ENCODE results near the gene NELL1.

The NELL1 gene

GRCh38 chr11:20991471-20991870 lies 322.1 kb downstream of the NELL1 start:
- DNase-seq: no peak

- no peak for DNase-seq
Observed at GRCh38 chr11:21007297-21007696, 337.9 kb downstream of the NELL1 start.

DNA sequence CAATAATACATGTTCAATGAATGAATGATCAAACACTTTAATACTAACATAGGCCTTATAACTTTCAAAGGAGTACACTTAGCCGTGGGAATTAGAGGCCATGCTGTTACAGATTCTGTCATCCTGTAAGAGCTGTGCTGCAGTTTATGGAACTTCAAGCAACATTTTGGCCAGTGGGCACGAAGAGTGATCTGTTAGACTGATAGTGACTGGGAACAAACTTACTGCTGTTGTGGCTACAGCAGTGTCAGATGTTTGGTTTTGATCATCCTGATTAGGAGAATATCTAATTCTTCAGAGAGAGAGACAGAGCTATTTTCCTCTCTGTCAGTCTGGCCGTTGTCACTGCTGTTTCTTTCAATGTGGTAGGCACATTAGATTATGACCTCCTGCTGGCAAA lies 348.9 kb downstream of the NELL1 start:
- DNase-seq: no peak

GRCh38 chr11:21026685-21027084 lies 357.3 kb downstream of the NELL1 start:
- DNase-seq: no peak

DNA sequence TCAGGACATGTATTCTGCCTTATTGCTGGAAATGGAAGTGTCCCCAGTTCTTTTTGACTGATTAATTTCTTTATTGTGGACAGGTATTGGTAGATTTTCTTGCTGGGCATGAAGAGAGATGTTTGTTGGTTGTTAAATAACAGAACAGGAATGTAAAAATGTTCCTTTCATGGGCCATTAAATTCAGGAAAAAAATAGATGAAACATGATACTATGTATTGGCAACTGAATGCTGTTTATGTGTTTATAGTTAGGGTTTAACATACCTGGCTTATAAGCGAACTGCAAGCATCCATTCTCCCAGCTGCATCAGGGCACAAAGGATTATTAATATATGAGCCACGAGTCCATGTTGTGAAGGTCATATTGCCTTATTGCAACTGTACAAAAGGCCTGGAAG lies 368.5 kb downstream of the NELL1 start:
- no peak for DNase-seq

DNA sequence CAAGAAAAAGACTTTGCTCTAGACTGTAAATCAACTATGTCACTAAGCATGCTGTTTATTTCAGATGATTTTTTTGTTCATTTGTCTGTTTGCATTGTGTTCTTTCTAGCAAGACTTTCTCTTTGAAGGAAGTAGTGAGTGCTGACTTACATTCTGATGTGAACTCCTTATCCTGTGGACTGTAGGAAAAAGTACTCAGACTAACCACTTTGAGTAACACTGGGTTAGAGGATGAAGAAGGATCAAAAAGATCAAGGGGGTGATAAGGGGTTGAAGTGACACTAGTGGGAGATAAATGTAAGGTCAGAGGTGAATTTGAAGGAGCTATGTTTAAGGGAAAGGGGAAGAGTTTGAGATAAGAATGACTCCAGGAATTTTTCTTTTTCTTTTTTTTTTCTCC lies 369.4 kb downstream of the NELL1 start:
- no peak for DNase-seq

- DNase-seq: no peak
Observed at GRCh38 chr11:21040630-21041029, 371.2 kb downstream of the NELL1 start.

GRCh38 chr11:21048626-21049025 lies 379.2 kb downstream of the NELL1 start:
- no peak for DNase-seq

DNA sequence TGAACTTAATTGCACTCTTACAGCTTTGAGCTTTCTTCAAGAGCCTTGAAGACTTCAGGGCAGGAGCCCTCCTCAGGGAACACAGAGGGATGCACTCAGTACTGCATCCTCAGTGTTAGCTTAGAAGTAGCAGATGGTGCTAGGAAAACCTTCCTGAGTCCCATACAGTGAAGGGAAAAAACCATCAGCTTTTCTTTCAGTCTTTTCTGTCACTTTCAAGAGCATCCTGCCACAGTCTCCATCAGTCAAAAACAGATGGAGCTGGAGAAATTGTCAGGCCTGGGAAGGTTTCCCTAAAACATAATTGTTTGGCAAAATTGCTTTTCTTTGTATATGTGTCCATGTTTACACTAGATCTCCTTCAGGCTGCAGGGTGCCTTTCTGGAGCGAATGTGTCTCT lies 384.1 kb downstream of the NELL1 start:
- DNase-seq: no peak

DNA sequence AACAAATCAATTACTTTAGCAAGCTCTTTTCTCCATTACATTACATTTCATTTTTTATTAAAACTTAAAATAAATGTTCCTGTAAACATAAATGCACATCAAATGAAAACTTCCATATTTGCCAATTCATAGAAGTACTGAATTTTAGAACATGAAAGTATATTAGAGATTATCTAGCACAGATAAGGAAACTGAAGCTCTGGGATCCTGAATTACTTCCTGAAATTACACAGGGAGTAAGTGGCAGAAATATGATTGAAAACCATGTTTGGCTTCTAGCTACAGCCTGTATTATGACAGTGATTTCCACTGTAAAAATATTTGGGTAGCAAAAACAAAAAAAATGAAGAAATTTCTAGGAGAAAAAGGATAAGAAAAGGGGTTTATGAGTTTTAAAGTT lies 387.3 kb downstream of the NELL1 start:
- no peak for DNase-seq

- DNase-seq: no peak
Observed at GRCh38 chr11:21059879-21060278, 390.5 kb downstream of the NELL1 start.

- no peak for DNase-seq
Observed at GRCh38 chr11:21066030-21066429, 396.6 kb downstream of the NELL1 start.

- no peak for DNase-seq
Observed at GRCh38 chr11:21068886-21069285, 399.5 kb downstream of the NELL1 start.

DNA sequence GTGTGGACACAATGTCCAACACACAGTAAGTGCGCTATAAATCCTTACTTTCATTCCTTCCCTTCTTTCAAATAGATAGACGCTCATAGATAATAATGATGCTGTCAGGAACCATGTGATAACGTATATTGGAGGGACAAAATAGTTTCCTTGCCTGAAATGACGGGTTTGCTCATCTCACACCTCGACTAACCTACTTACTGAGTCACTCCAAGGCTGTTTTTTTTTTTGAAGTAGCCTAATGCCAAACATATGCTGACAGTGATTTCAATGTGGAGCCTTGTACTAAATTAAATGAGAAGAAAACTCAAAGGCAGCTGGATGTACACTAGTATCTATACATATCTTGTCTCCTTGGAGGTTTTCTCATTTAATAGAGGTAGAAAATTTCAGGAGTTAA lies 400.5 kb downstream of the NELL1 start:
- DNase-seq: no peak

DNA sequence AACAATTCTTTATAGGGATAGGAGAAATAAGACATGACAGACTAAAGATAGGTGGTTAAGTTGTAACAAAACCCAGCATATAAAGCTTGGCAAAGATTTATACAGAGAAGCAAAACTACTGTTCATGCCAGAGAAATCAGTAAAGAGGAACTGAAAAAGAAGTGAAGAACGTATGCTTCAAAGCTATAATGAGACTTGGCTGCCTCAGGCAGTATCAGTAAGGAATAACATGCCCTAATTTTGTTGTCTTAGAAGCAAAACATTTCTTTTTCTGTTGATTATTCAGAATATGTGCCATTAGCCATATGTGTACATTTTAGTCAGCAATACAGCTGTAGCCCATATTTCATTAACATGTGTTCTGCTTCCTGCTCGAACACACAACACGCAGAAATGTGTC lies 403.2 kb downstream of the NELL1 start:
- DNase-seq: no peak

DNA sequence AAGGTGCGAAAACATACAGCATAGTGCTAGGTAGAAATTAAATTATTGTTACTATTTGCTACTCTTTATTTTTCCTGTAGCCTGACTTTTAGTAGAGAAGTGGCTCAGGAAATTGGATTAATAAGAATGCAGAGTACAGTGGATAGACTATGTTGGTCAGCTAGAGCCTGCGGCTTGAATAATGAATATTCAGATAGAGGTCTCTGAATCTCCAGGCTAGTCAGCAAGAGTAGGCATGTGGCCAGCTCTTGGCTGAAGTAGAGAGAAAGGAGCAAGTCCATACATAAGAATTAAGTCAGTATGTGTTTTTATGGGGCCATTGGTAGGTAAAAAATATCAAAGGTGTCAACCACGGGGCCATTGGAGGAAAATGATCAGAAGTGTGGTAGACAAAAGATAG lies 413.5 kb downstream of the NELL1 start:
- DNase-seq: no peak

DNA sequence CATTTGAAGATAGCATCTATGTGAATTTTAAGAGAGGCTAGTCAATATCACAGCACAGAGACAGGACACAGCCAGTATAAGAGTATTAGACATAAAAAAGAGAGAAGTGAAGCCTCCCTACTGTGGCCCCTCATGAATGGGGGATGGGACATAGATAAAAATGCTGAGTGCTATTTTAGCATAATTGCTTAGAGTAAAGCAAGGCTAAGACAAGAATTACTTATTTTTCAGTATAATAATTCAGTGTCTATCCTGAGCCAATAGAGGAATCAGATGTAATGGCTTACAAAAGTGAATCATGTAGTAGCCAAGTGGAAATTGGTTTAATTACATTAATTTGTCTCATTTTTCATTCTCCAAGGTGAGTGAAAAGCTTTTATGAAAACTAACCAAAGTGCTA lies 419.5 kb downstream of the NELL1 start:
- no peak for DNase-seq

DNA sequence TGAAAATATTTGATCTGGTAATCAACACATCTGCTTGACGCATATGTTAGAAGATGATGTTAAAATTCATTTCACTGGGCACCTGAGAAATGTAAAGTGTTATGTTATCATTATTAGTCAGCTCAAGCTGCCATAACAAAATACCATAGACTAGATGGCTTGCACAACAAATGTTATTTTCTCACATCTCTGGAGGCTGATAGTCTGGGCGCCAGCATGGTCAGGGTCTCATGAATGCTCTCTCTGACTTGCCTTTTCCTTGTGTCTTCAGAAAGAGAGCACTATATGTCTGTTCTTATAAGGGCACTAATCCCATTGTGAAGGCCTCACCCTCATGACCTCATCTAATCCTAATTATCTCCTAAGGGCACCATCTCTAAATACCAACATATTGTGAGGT lies 435.3 kb downstream of the NELL1 start:
- no peak for DNase-seq

GRCh38 chr11:21105196-21105917 lies 436.0 kb downstream of the NELL1 start:
- DNase-seq: no peak

GRCh38 chr11:21109341-21109740 lies 440.0 kb downstream of the NELL1 start:
- DNase-seq: no peak

DNA sequence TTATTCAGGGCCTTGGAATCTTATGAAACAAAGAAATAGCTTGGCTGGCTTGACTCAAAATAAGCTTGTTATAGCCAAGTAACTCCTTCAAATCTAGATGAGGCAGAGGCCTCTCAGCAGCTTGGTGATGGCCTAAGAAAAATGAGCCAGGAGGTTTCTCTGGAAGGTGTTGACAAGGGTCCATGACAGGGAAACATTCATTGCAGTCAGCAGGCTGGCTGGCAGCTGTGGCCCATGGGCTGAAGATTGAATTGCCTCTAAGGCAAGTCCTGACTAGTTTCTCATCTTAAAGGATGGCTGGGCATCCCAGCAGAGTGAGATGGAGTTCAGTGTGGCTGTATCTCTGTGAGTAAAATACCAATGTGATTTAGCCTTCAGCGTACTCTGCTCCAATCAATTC lies 441.0 kb downstream of the NELL1 start:
- no peak for DNase-seq

DNA sequence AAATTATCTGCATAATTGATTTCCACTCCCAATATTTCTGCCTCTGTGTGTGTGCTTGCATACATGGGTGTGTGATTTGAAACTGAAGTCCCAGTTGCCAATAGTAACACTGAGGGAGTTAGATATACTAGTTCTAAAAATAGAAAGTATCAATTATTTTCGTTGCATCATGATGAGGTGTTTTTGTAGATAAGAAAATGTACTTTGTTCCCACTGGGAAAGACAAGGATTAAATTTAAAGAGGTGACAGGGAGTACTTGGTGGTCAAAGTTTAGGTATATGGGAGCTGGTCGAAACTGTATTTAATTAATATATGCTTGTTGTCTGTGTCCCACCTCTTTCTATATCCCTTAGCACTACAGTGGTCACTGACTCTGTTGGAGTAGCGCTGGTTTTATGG lies 444.5 kb downstream of the NELL1 start:
- DNase-seq: no peak

DNA sequence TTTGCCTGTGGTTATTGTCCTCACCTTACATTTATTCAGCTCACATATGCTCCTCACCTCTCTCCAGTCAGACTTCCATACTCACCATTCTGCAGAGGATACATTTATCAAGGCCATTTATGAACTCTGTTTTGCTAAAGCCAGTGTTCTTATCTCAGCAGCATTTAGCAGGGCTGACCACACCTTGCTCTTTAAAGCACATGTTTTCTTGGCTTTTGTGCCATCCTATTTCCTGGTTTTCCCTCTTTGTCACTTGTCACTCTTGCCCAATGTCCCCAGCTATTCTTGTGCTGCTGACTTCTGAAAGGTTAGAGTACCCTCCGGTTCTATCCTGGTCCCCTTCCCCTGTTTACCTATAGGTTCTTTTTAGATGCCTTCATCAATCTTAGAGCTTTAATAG lies 446.6 kb downstream of the NELL1 start:
- DNase-seq: no peak

DNA sequence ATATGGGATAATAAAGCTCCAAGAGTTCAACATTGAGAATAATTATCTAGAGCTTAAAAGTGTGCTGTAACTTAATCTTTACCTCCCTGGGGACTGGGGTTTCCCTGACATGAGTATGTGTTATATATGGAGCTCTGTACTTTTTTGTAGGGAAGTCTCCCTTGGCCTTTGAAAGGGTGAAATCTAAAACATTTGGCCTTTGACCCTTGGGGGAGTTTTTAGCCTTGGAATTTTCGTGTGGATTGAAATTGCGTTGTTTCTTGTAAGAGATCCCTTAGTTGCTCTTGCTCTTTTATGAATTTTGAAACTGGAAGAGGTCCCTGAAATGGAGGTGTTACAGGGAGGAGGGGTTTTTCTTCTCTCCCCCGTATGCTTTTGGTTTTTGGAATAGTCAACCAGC lies 450.0 kb downstream of the NELL1 start:
- DNase-seq: no peak

- DNase-seq: no peak
Observed at GRCh38 chr11:21121991-21122390, 452.6 kb downstream of the NELL1 start.

- no peak for DNase-seq
Observed at GRCh38 chr11:21122523-21122922, 453.1 kb downstream of the NELL1 start.

All from CD4-positive, alpha-beta T cell treated with Interferon alpha-2 for 1 hour (primary cell).